H1 (cell line): ENCODE results near the gene TOP2B. TPM values are rescaled to one million over a fixed set of nuclear protein-coding genes. Genes with fewer than 3 reads are reported as not detected.

Experiments
- CTCF ChIA-PET: fragments of 300-600 bp; sonication (Branson Sonifier 250); formaldehyde crosslinking; loops from one replicate; lab custom pipeline; 2021; ENCODE audit not compliant: partially characterized antibody; lab: Charles Lee
- POLR2A ChIA-PET: fragments of 300-600 bp; sonication (Branson Sonifier 250); formaldehyde crosslinking; loops from one replicate; lab custom pipeline; 2021; ENCODE audit warnings: inconsistent platforms; ENCODE audit not compliant: partially characterized antibody; lab: Charles Lee
- DNase-seq, 2 experiments: peaks; one replicate each; pipeline versions ENCODE4 v3.0.0 to v3.0.0-alpha.2; 2010 to 2022; ENCODE audit warnings: low spot score in 2 of 2, low read depth in 1 of 2, mixed read lengths in 1 of 2
- FAIRE-seq: peaks from 2 replicates; lab custom pipeline; 2011; peaks lifted over from hg19 to GRCh38; lab: Jason Lieb, UNC
- H2AFZ ChIP-seq: 2 replicates; pipeline ENCODE4 v1.8.1; 2012; ENCODE audit warnings: low read length, inconsistent platforms
- H2AK5ac ChIP-seq: 2 replicates; pipeline ENCODE4 v1.6.1; 2013; ENCODE audit warnings: low read depth, low read length
- H2BK120ac ChIP-seq: replicated peaks from 2 replicates; pipeline ENCODE3; 2013; ENCODE audit warnings: low read depth, low read length, inconsistent platforms
- H2BK12ac ChIP-seq: 2 replicates; pipeline ENCODE4 v1.6.1; 2013; ENCODE audit warnings: low read depth, low read length
- H2BK15ac ChIP-seq: 2 replicates; pipeline ENCODE4 v1.6.1; 2013; ENCODE audit warnings: low read length
- H2BK20ac ChIP-seq: 2 replicates; pipeline ENCODE4 v1.6.1; 2013; ENCODE audit warnings: low read length
- H2BK5ac ChIP-seq: 2 replicates; pipeline ENCODE4 v1.6.1; 2013; ENCODE audit warnings: low read depth, low read length
- H3K14ac ChIP-seq: 2 replicates; pipeline ENCODE4 v1.6.1; 2013; ENCODE audit warnings: inconsistent platforms; ENCODE audit not compliant: insufficient read length
- H3K18ac ChIP-seq: 2 replicates; pipeline ENCODE4 v1.6.1; 2013; ENCODE audit warnings: low read length; ENCODE audit errors: extremely low read depth
- H3K23ac ChIP-seq: 2 replicates; pipeline ENCODE4 v1.6.1; 2013; ENCODE audit warnings: inconsistent platforms; ENCODE audit not compliant: insufficient read length
- H3K23me2 ChIP-seq: 2 replicates; pipeline ENCODE4 v1.6.1; 2013; ENCODE audit warnings: low read depth, low read length
- H3K27ac ChIP-seq: 2 replicates; pipeline ENCODE4 v1.6.1; 2011; ENCODE audit warnings: low read depth, low read length, inconsistent platforms
- H3K27me3 ChIP-seq, 4 experiments: replicated peaks in 1 of 4; 1 replicate in 1 of 4; 2 replicates in 3 of 4; pipeline versions ENCODE4 v1.6.1 to v1.8.1; 2011 to 2013; ENCODE audit warnings: low read length in 3 of 4, mild to moderate bottlenecking in 3 of 4, inconsistent platforms in 2 of 4, mixed read lengths in 2 of 4, moderate library complexity in 1 of 4; ENCODE audit not compliant: control insufficient read depth in 3 of 4, insufficient read depth in 3 of 4; ENCODE audit errors: extremely low read depth in 1 of 4
- H3K36me3 ChIP-seq, 4 experiments: 2 replicates each; pipeline versions ENCODE4 v1.6.1 to v1.8.1; 2011 to 2013; ENCODE audit warnings: mild to moderate bottlenecking in 4 of 4, low read length in 3 of 4, moderate library complexity in 2 of 4, control low read depth in 1 of 4, inconsistent platforms in 1 of 4; ENCODE audit not compliant: insufficient read depth in 4 of 4, control insufficient read depth in 2 of 4
- H3K4ac ChIP-seq: replicated peaks from 2 replicates; pipeline ENCODE3; 2013; ENCODE audit warnings: low read length, low read depth, mixed read lengths, inconsistent platforms; ENCODE audit not compliant: insufficient read length
- H3K4me1 ChIP-seq, 4 experiments: replicated peaks in 1 of 4; 1 replicate in 1 of 4; 2 replicates in 3 of 4; pipeline versions ENCODE4 v1.6.1 to v1.8.1; 2011 to 2013; ENCODE audit warnings: low read length in 3 of 4, inconsistent platforms in 2 of 4, mixed read lengths in 1 of 4; ENCODE audit not compliant: insufficient read depth in 4 of 4, control insufficient read depth in 3 of 4
- H3K4me2 ChIP-seq, 2 experiments: 2 replicates each; pipeline versions ENCODE4 v1.6.1 to v1.8.1; 2011 to 2013; ENCODE audit warnings: low read depth in 2 of 2, low read length in 2 of 2, control low read depth in 1 of 2, inconsistent platforms in 1 of 2, mild to moderate bottlenecking in 1 of 2; ENCODE audit not compliant: insufficient read depth in 1 of 2
- H3K4me3 ChIP-seq, 4 experiments: fragments of 200-600, 300-600 bp in 1 of 4; sonication (generic), shearing (Covaris generic), sonication (Bioruptor Twin) in 1 of 4; 2 replicates each; pipeline versions ENCODE4 v1.5.1 to v1.8.1; 2011 to 2016; ENCODE audit warnings: low read length in 4 of 4, low read depth in 3 of 4, control low read depth in 2 of 4, inconsistent platforms in 2 of 4, mild to moderate bottlenecking in 2 of 4, mixed read lengths in 1 of 4, moderate library complexity in 1 of 4; ENCODE audit not compliant: insufficient read depth in 2 of 4; ENCODE audit errors: extremely low read depth in 1 of 4
- H3K56ac ChIP-seq: replicated peaks from 2 replicates; pipeline ENCODE3; 2013; ENCODE audit warnings: low read depth, mild to moderate bottlenecking, mixed read lengths, low read length, inconsistent platforms; ENCODE audit not compliant: insufficient read length
- H3K79me1 ChIP-seq: 2 replicates; pipeline ENCODE4 v1.6.1; 2013; ENCODE audit warnings: low read depth, low read length, control low read depth
- H3K79me2 ChIP-seq, 2 experiments: 2 replicates each; pipeline versions ENCODE4 v1.6.1 to v1.8.1; 2012 to 2013; ENCODE audit warnings: low read length in 2 of 2, mild to moderate bottlenecking in 2 of 2, inconsistent platforms in 1 of 2; ENCODE audit not compliant: insufficient read depth in 2 of 2, control insufficient read depth in 1 of 2
- H3K9ac ChIP-seq, 4 experiments: replicated peaks in 1 of 4; 1 replicate in 1 of 4; 2 replicates in 3 of 4; pipeline versions ENCODE4 v1.6.1 to v1.8.1; 2011 to 2013; ENCODE audit warnings: low read depth in 3 of 4, low read length in 3 of 4, control low read depth in 2 of 4, mild to moderate bottlenecking in 2 of 4, moderate library complexity in 2 of 4, inconsistent platforms in 1 of 4; ENCODE audit errors: extremely low read depth in 1 of 4
- H3K9me3 ChIP-seq, 2 experiments: 2 replicates each; pipeline versions ENCODE4 v1.6.1 to v1.8.1; 2012 to 2013; ENCODE audit warnings: mild to moderate bottlenecking in 2 of 2, moderate library complexity in 2 of 2, control low read depth in 1 of 2, inconsistent platforms in 1 of 2, low read depth in 1 of 2, low read length in 1 of 2, mixed read lengths in 1 of 2; ENCODE audit not compliant: insufficient read depth in 2 of 2
- H4K20me1 ChIP-seq, 2 experiments: replicated peaks in 1 of 2; 2 replicates each; pipeline versions ENCODE3 to v1.8.1; 2011 to 2013; ENCODE audit warnings: inconsistent platforms in 2 of 2, low read length in 2 of 2, mild to moderate bottlenecking in 1 of 2; ENCODE audit not compliant: insufficient read depth in 2 of 2, control insufficient read depth in 1 of 2
- H4K5ac ChIP-seq: 2 replicates; pipeline ENCODE4 v1.6.1; 2013; ENCODE audit warnings: low read length, low read depth, mixed read lengths, inconsistent platforms; ENCODE audit not compliant: insufficient read length
- H4K8ac ChIP-seq: 2 replicates; pipeline ENCODE4 v1.8.0; 2013; ENCODE audit warnings: mild to moderate bottlenecking, moderate library complexity, low read length, inconsistent platforms; ENCODE audit not compliant: insufficient read depth; ENCODE audit errors: extremely low read depth
- H4K91ac ChIP-seq: replicated peaks from 2 replicates; pipeline ENCODE3; 2013; ENCODE audit warnings: low read length, mixed read lengths, inconsistent platforms; ENCODE audit not compliant: insufficient read length
- POLR2AphosphoS5 ChIP-seq: IDR thresholded peaks from 2 replicates; pipeline ENCODE4 v1.6.1; 2011; ENCODE audit warnings: low read depth, low read length
- RXRA ChIP-seq: IDR thresholded peaks from 2 replicates; pipeline ENCODE4 v1.6.1; 2011; ENCODE audit warnings: low read depth, mild to moderate bottlenecking, low read length, moderate library complexity; ENCODE audit not compliant: insufficient read depth
- WGBS, 2 experiments: shearing (Covaris generic) in 1 of 2; methylation state at CpG; one replicate each; pipeline versions ENCODE4 v1.1.6 to v1.1.7; 2013 to 2015; ENCODE audit warnings: low lambda C conversion rate in 2 of 2, mixed read lengths in 2 of 2, inconsistent platforms in 1 of 2, low coverage in 1 of 2, missing lambda C conversion rate in 1 of 2; ENCODE audit not compliant: insufficient replicate concordance in 2 of 2, insufficient coverage in 1 of 2, insufficient read length in 1 of 2; ENCODE audit errors: extremely low coverage in 1 of 2, missing lambda C conversion rate in 1 of 2; 5-methylcytosine and 5-hydroxymethylcytosine counted together
- polyA plus RNA-seq, 7 experiments: library from polyadenylated mRNA; depleted of rRNA in 3 of 7; stranded (reverse) in 5 of 7; unstranded in 2 of 7; fragments of >200 nt in 5 of 7; fragments of 200-250 nt in 2 of 7; gene quantifications; 1 replicate in 5 of 7; 2 replicates in 1 of 7; 4 replicates in 1 of 7; pipeline versions ENCODE4 v1.2.1 to v1.2.3, GENCODE V29; 2011 to 2013; ENCODE audit warnings: missing spikeins in 2 of 7, mixed read lengths in 2 of 7
- total RNA-seq: library from RNA; stranded (reverse); fragmentation: NEBNext Ultra II Directional; extraction: Animal tissue kit (Norgen Biotek cat#: 25700); gene quantifications from 2 replicates; pipeline ENCODE4 v1.2.1, GENCODE V29; 2021

TOP2B gene
- total and polyA plus RNA-seq, 2 of the 8 experiments (the other 6 are each of a cell fraction or from before 2014, with no cell fraction given), result 34.9 to 206 TPM

DNA sequence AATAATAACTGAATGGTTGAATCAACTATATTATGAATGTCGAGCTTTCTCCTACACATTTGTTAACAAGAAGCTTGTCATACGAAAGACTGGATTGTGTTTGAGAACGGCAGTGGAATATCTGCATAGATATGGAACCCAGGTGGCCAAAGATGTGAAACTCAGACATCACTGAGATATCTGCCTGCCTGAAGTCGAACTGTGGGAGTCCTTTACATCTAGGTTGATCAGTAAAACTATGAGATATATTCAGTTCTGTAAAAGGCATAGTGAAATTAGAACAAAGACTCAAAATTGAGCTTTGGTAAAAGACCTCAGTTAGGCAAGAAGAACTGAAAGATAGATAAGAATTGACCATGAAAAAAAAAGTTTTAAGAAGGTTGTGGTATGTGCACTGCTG is 41.5 kb upstream of the TOP2B start:
- Histone ChIP-seq H3K23ac (no peak overlapping the region), H3K79me2 (no peaks in the 10 kb centered on the region), H2BK20ac (no peak overlapping the region), H3K79me1 (no peaks in the 10 kb centered on the region), H3K23me2 (no peaks in the 10 kb centered on the region), H2BK5ac (no peak overlapping the region), H3K4me3 (no peak overlapping the region), H2AFZ (no peak overlapping the region), H3K4ac (no peak overlapping the region), H4K91ac (no peak overlapping the region), H3K27ac (no peak overlapping the region), H3K36me3 (no peaks in the 10 kb centered on the region), H3K18ac (no peak overlapping the region), H4K20me1 (no peaks in the 10 kb centered on the region), H3K27me3 (no peaks in the 10 kb centered on the region), H3K4me1 (no peaks in the 10 kb centered on the region), H2AK5ac (no peak overlapping the region), H3K9ac (no peak overlapping the region), H3K56ac (no peak overlapping the region), H2BK12ac (no peak overlapping the region), H2BK15ac (no peak overlapping the region), H3K9me3 (no peaks in the 10 kb centered on the region), H2BK120ac (no peak overlapping the region), H3K14ac (no peak overlapping the region), H4K8ac (no peak overlapping the region), H3K4me2 (no peak overlapping the region), H4K5ac (no peak overlapping the region)
- TF ChIP-seq POLR2AphosphoS5, result no peak
- TF ChIP-seq RXRA, result no peak
- FAIRE-seq (no peak), DNase-seq (no peak)
- POLR2A ChIA-PET, result no interaction called here
- 81% methylated on average over 4 of the region's 4 CpGs; no CpG with 5 or more reads in 1 of the 2 experiments for WGBS, 2 experiments
- CTCF ChIA-PET, result interaction anchor here (0.9 to 1.6 kb wide), 4 partner anchors 13 to 151 kb away, joined by 3 to 4 read pairs (median 4); no protein-coding TSS in a partner anchor
